ENCODE data around the gene TRPV3.

TRPV3 gene

DNA sequence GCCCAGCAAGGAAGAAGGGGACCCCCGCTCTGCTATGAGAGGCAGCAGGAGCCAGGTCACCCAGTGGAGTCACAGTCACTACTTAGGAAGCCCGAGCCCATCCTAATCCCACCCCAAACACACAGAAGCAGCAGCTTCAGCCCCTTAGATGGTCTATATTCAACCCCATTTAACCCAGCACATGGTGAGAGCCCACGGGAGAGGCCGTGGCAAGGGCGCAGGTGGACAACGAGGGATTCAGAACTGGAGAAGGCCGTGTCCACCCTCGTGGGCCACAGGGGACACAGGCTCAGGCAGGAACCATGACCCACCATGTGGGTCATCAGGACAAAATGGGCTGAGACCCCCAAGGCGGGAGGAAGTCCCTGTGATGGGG lies 1.6 kb upstream of the TRPV3 start:
- DNase-seq (ENCODE audit: extremely low read depth, low read depth), result no peak
- TF ChIP-seq, protein P1, sequence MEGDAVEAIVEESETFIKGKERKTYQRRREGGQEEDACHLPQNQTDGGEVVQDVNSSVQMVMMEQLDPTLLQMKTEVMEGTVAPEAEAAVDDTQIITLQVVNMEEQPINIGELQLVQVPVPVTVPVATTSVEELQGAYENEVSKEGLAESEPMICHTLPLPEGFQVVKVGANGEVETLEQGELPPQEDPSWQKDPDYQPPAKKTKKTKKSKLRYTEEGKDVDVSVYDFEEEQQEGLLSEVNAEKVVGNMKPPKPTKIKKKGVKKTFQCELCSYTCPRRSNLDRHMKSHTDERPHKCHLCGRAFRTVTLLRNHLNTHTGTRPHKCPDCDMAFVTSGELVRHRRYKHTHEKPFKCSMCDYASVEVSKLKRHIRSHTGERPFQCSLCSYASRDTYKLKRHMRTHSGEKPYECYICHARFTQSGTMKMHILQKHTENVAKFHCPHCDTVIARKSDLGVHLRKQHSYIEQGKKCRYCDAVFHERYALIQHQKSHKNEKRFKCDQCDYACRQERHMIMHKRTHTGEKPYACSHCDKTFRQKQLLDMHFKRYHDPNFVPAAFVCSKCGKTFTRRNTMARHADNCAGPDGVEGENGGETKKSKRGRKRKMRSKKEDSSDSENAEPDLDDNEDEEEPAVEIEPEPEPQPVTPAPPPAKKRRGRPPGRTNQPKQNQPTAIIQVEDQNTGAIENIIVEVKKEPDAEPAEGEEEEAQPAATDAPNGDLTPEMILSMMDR (IDR thresholded peaks at IDR 0.05; ENCODE audit: low read depth, low read length), result no peak

DNA sequence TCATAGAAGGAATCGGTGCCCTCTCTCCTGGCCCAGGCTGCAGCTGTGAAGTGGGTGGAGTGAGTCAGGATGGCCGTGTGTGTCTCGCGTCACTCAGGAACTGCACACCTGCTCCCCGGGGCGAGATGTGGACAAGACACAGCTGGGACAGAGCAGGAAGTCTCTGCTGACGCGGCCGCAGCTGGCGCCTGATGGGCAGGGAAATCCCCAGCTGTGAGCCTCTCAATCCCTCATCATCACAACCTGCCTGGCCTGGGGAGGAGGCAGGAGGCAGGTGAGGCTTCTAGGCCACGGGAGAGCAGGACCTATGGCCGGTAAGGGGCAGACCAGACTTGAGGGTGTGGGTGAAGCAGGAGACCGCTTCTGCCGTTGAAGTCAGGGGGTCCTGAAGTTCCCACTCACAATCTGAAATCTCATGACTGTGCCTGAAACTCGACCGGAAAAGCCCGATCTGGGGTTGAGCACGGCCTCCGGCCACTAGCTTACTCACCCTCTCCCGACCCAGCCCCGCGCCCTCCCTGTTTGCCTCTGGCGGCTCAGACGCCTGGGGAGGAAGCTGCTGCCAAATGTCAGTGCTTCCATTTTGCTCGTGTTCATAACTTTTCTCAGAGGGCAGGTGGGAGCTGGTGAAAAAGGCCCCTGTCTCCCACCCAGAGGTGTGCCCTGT lies 1.1 kb upstream of the TRPV3 start:
- TF ChIP-seq, protein P1 (IDR thresholded peaks at IDR 0.05; ENCODE audit: low read depth, low read length), result no peak
- no peak for DNase-seq (ENCODE audit: extremely low read depth, low read depth)

DNA sequence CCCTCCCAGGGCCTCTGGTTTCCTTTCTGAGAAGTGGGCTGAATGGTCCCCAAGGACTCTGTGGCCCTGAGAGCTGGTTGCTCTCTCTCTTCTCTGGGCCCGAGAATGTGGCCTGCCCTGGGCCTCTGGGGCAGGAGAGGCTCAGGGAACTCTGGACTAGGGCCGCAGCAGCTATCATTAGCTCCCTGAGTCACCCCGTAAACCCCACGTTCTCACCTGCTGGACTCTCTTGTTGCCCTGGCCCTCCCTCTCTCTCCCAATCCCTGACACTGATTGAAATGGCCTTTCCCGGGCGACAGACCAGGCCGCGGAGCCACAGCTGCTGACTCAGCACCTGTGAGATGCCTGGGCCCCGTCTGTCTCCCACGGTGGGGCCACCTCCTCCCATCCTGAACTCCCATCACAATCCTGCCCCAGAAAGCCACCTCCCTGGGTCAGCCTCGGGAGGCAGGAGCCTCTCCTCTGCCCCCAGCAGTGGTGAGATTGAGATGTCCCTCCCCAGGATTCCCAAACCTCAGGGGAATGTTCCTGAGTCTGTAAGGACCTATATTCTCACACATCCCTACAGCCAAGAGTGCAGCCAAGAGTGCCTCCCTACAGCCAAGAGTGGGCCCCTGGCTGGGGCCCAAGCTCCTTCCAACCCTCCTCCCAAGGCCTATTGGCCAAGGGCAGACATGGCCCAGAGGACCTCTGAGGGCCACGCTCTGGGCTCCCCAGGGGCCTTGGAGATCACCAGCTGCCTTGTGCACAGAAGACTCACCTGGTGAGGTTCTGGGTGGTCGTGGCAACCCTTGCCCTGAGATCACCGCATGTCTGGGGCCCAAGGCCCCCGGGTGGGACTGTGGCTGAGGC lies 470 bp downstream of the TRPV3 start:
- TF ChIP-seq, protein P1 (IDR thresholded peaks at IDR 0.05; ENCODE audit: low read depth, low read length), result no peak
- DNase-seq (ENCODE audit: extremely low read depth, low read depth), result no peak

DNA sequence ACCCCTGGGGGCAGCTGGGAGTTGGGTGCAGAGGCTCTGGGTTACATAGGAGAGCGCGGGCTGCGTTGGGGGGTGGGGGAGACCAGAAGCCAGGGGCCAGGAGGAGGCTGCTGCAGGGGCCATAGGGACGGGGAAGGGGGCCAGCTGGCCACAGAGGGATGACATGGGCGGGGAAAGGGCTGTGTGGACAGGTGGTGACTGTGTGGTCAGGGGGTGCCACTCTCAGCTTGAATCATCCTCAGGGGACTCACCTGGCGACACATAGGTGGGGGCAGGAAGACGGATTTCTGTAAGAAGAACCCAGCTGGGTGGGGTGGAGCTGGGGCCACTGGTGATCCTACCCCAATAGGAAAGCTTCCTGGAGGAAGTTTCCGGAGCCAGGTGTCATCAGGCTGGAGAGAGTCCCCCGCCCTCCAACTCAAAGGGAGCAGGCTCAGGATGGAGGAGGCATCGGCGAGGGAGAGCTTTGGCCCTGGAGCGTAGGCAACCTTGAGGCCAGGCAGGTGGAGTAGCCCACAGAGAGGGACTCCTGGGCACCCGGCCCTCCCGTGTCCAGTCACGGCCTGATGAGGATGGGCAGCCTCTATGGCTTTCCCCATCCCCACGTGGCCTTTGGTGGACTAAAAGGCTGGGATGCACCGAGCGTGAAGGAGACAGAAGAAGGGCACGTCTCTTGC lies 1.2 kb downstream of the TRPV3 start:
- TF ChIP-seq, protein P1 (IDR thresholded peaks at IDR 0.05; ENCODE audit: low read depth, low read length), result no peak
- DNase-seq (ENCODE audit: extremely low read depth, low read depth), result no peak

DNA sequence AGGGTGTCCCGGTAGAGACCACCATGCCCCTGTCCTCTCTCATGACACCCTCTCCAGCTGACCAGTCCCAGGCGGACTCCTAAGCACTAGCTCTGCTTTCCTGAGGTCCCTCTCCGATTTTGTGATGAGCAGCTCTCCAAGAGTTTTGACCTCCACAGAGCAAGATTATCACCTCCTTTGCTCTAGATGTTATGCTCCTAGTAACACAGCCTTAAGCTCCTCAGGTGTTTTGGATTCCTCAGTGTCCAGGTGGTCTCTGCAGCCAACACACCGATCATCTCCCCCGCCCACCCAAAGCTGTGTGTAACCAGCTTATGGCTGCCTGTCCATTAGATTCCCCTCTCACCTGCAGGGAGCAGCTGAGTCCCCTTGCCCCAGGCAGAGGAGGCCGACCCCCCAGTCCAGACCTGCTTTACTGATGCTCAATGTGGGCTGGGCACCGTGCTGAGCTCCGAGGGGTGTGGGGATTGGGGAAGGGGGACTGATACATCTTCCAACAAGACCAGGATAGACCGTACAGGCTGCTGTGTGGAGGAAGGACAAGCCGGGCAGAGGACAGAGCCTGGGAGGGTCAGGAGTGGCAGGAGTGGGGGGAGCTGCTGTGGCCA lies 2.3 kb downstream of the TRPV3 start:
- TF ChIP-seq, protein P1 (IDR thresholded peaks at IDR 0.05; ENCODE audit: low read depth, low read length), result no peak
- DNase-seq (ENCODE audit: extremely low read depth, low read depth), result no peak

DNA sequence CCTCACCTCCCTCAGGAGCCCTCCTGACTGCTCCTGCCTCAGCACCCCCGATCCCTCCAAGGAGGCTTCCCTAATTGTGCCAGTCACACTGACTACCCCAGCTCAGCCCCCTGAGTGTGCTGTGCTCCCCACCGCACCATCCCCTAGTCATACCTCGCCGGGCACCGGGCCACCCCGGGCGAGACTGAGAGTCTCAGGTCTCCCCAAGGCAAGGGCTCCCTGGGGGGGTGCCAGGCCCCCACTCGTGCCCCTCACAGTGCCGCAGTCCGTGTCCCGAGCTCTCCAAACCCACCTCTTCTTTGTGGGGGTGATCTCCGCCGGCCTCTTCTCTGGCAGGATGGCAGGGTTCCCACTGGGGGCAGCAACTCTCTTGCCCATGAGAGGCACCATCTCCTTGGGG lies 3.2 kb downstream of the TRPV3 start:
- no peak for DNase-seq (ENCODE audit: extremely low read depth, low read depth)
- TF ChIP-seq, protein P1 (IDR thresholded peaks at IDR 0.05; ENCODE audit: low read depth, low read length), result no peak
